Measurements from ENCODE around the gene GFPT2. TPM values are rescaled to one million over a fixed set of nuclear protein-coding genes. Genes with fewer than 3 reads are reported as not detected.

The GFPT2 gene
- total RNA-seq, 2 donors from 2014 or later: 0.62 to 3.2 TPM

DNA sequence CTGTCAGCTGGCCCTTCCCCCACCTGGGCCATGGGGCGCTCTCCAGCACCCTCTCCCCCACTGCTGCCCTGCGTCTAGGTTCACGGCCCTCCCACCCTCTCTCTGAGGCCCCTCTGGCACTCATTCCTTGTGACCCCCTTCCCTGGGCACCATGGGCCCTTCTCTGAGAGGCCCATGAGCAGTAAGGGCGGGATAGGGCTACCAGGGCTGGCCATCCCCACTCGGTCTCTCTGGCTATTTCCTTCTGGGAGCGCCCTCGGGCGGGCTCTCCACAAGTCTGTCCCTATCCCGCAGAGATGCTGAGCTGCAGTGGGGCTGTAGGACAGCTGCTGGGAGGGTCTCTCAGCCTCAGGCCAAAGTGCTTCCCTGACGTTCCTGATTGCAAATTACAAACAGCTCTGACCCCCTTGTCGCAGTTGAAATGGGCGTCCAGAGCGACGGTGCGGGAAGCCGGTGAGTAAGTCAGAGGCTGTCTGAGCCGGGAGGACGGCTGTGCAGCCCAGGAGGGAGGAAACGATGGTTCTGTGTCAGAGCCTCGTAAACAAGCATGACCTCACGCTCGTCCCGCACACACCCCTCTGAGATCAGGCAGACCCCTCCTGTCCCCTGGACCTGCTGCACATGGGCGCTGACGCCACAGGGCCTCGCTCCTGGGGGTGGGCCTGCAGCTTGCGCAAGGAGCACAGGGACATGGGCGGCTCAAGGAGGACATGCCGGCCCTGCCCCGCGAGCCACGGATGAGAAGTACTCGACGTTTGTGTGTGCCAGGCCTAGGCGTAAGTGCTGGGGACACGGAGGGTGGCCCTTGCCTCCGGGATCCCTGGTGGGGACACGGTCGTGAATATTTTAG, 36.3 kb upstream of the GFPT2 start:
- H3K36me3 ChIP-seq: no peaks in the 10 kb centered on the region
- H3K9ac ChIP-seq (ENCODE audit: low read depth in 2 of 2, low read length in 2 of 2): no peak overlapping the region
- DNase-seq: no peak
- H3K27me3 ChIP-seq: no peaks in the 10 kb centered on the region
- TF ChIP-seq, protein P1, sequence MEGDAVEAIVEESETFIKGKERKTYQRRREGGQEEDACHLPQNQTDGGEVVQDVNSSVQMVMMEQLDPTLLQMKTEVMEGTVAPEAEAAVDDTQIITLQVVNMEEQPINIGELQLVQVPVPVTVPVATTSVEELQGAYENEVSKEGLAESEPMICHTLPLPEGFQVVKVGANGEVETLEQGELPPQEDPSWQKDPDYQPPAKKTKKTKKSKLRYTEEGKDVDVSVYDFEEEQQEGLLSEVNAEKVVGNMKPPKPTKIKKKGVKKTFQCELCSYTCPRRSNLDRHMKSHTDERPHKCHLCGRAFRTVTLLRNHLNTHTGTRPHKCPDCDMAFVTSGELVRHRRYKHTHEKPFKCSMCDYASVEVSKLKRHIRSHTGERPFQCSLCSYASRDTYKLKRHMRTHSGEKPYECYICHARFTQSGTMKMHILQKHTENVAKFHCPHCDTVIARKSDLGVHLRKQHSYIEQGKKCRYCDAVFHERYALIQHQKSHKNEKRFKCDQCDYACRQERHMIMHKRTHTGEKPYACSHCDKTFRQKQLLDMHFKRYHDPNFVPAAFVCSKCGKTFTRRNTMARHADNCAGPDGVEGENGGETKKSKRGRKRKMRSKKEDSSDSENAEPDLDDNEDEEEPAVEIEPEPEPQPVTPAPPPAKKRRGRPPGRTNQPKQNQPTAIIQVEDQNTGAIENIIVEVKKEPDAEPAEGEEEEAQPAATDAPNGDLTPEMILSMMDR (IDR thresholded peaks at IDR 0.05): no peak
- H3K4me1 ChIP-seq: no peaks in the 10 kb centered on the region
- no peaks in the 10 kb centered on the region for H3K9me3 ChIP-seq
- no peak overlapping the region for H3K4me3 ChIP-seq
- intact Hi-C loops (cut with DNase I): no loop called here
- no peak overlapping the region for H3K27ac ChIP-seq

DNA sequence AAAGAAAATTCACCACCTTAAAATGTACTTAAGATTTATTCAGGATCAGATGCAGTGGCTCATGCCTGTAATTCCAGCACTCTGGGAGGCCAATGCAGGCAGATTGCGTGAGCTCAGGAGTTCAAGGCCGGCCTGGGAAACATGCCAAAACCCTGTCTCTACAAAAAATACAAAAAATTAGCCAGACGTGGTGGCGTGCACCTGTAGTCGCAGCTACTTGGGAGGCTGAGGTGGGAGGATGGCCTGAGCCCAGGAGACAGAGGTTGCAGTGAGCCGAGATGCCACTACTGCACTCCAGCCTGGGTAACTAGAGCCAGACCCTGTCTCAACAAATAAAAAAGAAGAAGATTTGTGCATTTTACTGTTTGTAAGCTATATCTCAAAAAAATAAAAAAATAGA, 34.7 kb upstream of the GFPT2 start:
- no peaks in the 10 kb centered on the region for H3K9me3 ChIP-seq
- H3K36me3 ChIP-seq: no peaks in the 10 kb centered on the region
- TF ChIP-seq, protein P1 (IDR thresholded peaks at IDR 0.05): no peak
- H3K27ac ChIP-seq: no peak overlapping the region
- no peaks in the 10 kb centered on the region for H3K4me1 ChIP-seq
- no peak overlapping the region for H3K4me3 ChIP-seq
- H3K9ac ChIP-seq (ENCODE audit: low read depth in 2 of 2, low read length in 2 of 2): no peak overlapping the region
- no peak for DNase-seq
- no peaks in the 10 kb centered on the region for H3K27me3 ChIP-seq
- intact Hi-C loops (cut with DNase I): no loop called here

DNA sequence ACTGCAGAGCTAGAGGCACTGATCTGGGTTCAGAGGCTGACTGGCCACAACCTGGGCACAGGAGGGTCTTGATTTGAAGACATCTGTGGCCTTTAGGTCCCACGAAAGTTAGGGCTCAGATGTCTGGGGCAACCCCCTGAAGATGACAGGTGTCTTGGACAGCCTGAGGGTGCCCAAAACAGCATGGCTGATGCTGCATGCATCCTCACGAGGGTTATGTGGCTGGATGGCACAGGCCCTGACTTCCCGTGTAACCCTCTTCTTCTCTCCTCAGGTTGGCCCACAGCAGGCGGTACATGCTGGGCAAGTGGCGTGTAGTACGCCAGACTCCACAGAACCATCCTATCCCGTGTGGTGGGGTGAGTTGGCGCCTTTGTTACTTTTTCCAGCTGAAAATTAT, 29.8 kb upstream of the GFPT2 start:
- Histone ChIP-seq H3K9ac (ENCODE audit: low read depth in 2 of 2, low read length in 2 of 2) (no peak overlapping the region), H3K4me1 (no peaks in the 10 kb centered on the region), H3K9me3 (no peaks in the 10 kb centered on the region), H3K36me3 (no peaks in the 10 kb centered on the region), H3K27ac (no peak overlapping the region), H3K27me3 (no peaks in the 10 kb centered on the region), H3K4me3 (no peak overlapping the region)
- DNase-seq: no peak
- intact Hi-C loops (cut with DNase I): no loop called here
- TF ChIP-seq, protein P1 (IDR thresholded peaks at IDR 0.05): no peak

DNA sequence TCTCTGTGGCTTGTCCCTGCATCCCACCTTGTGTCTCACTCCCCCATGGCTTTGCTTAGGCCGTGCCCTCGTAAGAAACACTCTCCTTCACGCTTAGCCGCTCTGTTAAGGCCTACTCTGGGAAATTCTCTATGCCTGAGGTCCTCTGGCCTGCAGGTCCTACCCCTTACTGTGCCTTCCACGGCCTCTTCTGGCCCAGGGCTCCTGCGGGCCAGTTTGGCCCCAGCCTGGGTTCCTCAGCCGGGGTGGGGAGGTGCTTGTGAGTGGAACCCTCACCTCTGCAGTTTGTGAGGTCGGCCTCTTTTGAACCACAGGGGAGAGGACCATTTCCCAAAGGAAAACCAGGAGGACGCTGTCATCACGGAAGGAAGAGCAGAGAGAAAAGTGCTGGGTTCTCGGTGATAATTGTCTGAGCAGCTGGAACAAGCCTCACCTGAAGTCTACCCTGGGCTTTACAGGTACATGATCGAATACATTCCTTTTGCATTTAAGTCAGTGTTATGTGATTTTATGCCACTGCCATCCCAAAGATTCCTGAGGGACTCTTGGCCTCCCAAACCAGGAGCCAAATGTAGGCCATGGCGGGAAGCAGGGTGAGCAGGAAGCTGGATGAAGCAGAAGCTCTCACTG, 28.8 kb upstream of the GFPT2 start:
- H3K36me3 ChIP-seq: no peaks in the 10 kb centered on the region
- DNase-seq: no peak
- TF ChIP-seq, protein P1 (IDR thresholded peaks at IDR 0.05): no peak
- intact Hi-C loops (cut with DNase I): no loop called here
- H3K9me3 ChIP-seq: no peaks in the 10 kb centered on the region
- H3K4me1 ChIP-seq: no peaks in the 10 kb centered on the region
- H3K4me3 ChIP-seq: no peak overlapping the region
- no peak overlapping the region for H3K9ac ChIP-seq (ENCODE audit: low read depth in 2 of 2, low read length in 2 of 2)
- H3K27ac ChIP-seq: no peak overlapping the region
- no peaks in the 10 kb centered on the region for H3K27me3 ChIP-seq

DNA sequence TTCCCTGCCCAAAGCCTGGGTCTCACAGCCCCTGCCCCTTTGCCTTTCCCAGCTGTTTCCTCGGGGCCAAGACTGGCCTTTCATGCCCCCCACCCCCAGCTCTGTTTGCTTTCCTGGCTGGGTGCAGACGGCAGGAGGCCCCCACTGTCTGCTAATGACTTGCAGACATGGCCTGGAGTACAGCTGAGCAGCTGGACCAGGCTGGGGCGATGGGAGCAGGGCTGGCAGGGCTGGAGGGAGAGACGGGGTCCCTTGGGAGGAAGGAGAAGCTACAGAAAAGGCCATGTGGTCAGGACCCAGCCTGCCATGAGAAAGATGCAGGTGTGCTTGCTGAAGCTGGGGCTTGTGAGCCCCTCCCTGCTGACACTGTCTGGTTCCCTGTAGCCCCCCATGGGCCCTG, 28.3 kb upstream of the GFPT2 start:
- H3K27me3 ChIP-seq: no peaks in the 10 kb centered on the region
- no peak overlapping the region for H3K9ac ChIP-seq (ENCODE audit: low read depth in 2 of 2, low read length in 2 of 2)
- intact Hi-C loops (cut with DNase I): no loop called here
- H3K27ac ChIP-seq: no peak overlapping the region
- no peaks in the 10 kb centered on the region for H3K36me3 ChIP-seq
- TF ChIP-seq, protein P1 (IDR thresholded peaks at IDR 0.05): no peak
- H3K4me3 ChIP-seq: no peak overlapping the region
- DNase-seq: no peak
- H3K9me3 ChIP-seq: no peaks in the 10 kb centered on the region
- no peaks in the 10 kb centered on the region for H3K4me1 ChIP-seq

All from colonic mucosa (tissue), 4 donors.